Measurements from ENCODE around the gene GNE. TPM values are rescaled to one million over a fixed set of nuclear protein-coding genes. Genes with fewer than 3 reads are reported as not detected.
A peak's percentile ranks its signal among the peaks of the same experiment; 100 is the strongest.
"Not testable (repeated sequence)": the region's sequence is repeated elsewhere in the genome, so short reads cannot be mapped to it uniquely, and the experiment has no call there.

GNE gene
- total RNA-seq: 10 to 100 TPM; 14.9 to 22.3 TPM
- long read RNA-seq, donor 1, full-length matches to known transcripts: 2 of 8 reads
- long read RNA-seq, donor 1, partial matches to known transcripts: 3 of 8 reads
- long read RNA-seq, donor 1, other reads (novel, unspliced or antisense): 3 of 8 reads
- long read RNA-seq, donor 2, partial matches to known transcripts: 0 of 2 reads
- long read RNA-seq, donor 2, other reads (novel, unspliced or antisense): 2 of 2 reads

GRCh38 chr9:36258208-36258995, at the start of gene GNE:
Gene GNE (minus strand): TSS chr9:36258448. CDS start chr9:36249355, 9,093 bp downstream.
- peak; percentile 100 for DNase-seq (ENCODE audit: low spot score)
- intact Hi-C loops (cut with DNase I): no loop called here

DNA sequence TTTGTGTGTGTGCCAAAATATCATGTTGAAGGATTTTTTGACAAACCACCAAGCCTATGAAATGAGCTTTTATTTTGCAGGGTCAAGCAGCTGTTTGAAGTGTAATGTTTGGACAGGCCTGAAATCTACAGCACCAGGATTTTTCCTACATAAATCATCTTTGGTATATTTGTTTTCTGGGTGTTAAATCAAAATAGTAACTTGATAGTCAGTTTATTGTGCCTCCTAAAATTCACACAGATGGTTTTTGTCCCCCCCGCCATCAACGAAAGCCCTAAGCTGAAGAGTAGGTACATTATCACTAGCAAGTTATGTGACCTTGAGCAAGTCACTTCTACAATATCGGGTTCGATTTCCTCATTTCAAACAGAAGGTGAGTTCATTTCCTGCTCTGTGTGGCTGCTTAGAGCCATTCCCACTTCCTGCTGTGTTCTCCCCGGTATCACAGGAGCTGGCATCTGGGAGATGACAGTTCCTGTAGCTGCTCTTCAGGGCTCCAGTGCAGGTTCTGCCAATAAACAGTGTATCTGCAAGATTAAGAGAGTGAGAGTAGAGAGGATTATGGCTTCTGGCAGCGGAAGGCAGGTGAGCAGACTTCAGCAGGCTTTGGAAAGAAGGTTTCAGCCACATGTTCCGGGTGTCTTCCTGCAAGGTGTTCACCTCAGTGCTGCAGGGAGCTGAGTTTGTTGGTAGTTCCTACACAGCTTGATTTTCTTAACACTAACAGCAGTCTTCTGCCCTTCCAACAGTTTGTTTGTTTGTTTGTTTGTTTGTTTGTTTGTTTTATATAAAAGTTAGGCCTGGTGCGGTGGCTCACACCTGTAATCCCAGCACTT, 48.4 kb upstream of the GNE start:
- intact Hi-C loops (cut with DNase I): no loop called here
- no peak for DNase-seq (ENCODE audit: low spot score)

GRCh38 chr9:36304366-36304765, 46.1 kb upstream of the GNE start:
- DNase-seq (ENCODE audit: low spot score); intact Hi-C loops (cut with DNase I): not testable (repeated sequence)

- no peak for DNase-seq (ENCODE audit: low spot score)
- intact Hi-C loops (cut with DNase I): no loop called here
These were observed 43.0 kb upstream of the GNE start for GRCh38 chr9:36301227-36301626.

DNA sequence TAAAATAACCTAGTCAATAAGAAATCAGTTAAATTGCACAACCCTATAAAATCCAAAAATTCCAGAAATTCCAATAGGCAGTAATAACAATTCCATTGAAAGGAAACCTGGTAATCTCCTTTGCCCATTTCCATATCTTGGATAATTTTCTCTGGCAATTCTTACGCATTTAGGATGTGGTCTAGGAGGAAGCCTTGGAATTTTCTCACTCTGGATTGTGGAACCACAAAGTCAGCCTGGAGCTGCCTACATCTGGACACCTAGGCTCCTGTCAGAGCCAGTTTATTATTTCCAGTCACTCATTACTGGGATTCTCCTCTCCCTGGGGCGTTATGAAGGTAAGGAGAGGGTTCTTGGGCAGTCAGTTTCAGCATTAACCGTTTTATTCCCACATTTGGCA, 40.3 kb upstream of the GNE start:
- DNase-seq (ENCODE audit: low spot score): no peak
- intact Hi-C loops (cut with DNase I): no loop called here

GRCh38 chr9:36297798-36298197, 39.5 kb upstream of the GNE start:
- DNase-seq (ENCODE audit: low spot score): no peak
- intact Hi-C loops (cut with DNase I): no loop called here

DNA sequence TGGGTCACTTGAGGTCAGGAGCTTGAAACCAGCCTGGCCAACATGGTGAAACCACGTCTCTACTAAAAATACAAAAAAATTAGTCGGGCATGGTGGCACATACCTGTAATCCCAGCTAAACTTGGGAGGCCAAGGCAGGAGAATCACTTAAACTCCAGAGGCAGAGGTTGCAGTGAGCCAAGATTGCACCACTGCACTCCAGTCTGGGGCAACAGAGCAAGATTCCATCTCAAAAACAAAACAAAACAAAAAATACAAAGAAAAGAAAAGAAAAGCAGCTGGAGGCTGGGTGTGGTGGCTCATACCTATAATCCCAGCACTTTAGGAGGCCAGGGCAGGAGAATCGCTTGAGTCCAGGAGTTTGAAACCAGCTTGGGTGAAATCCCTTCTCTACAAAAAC, 36.7 kb upstream of the GNE start:
- DNase-seq (ENCODE audit: low spot score); intact Hi-C loops (cut with DNase I): not testable (repeated sequence)

- intact Hi-C loops (cut with DNase I): no loop called here
- DNase-seq (ENCODE audit: low spot score): no peak
These were observed 35.7 kb upstream of the GNE start for GRCh38 chr9:36293918-36294317.

- intact Hi-C loops (cut with DNase I): no loop called here
- no peak for DNase-seq (ENCODE audit: low spot score)
These were observed 34.9 kb upstream of the GNE start for GRCh38 chr9:36293171-36293570.

GRCh38 chr9:36292641-36293040, 34.4 kb upstream of the GNE start:
- intact Hi-C loops (cut with DNase I): no loop called here
- DNase-seq (ENCODE audit: low spot score): no peak

DNA sequence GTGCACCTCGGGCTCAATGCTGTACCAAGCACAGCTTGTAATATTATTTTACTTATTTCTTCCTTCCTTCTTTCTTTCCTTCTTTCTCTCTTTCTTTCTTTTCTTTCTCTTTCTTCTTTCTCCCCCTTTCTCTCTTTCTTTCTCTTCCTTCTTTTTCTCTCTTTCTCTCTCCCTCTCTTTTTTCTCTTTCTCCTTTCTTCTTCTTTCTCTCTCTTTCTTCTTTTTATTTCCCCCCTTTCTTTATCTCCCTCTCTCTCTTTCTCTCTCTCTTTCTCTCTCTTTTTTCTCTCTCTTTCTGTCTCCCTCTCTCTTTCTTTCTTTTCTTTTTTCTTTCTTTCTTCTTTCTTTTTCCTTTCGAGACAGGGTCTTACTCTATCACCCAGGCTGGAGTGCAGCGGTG, 32.7 kb upstream of the GNE start:
- intact Hi-C loops (cut with DNase I): no loop called here
- DNase-seq (ENCODE audit: low spot score): no peak

- no peak for DNase-seq (ENCODE audit: low spot score)
- intact Hi-C loops (cut with DNase I): no loop called here
These were observed 31.7 kb upstream of the GNE start for GRCh38 chr9:36289836-36290435.

GRCh38 chr9:36288070-36288469, 29.8 kb upstream of the GNE start:
- intact Hi-C loops (cut with DNase I): no loop called here
- no peak for DNase-seq (ENCODE audit: low spot score)

- intact Hi-C loops (cut with DNase I): no loop called here
- DNase-seq (ENCODE audit: low spot score): no peak
These were observed 28.1 kb upstream of the GNE start for GRCh38 chr9:36286388-36286787.

- intact Hi-C loops (cut with DNase I): no loop called here
These were observed 26.0 kb upstream of the GNE start for GRCh38 chr9:36284226-36284625.

DNA sequence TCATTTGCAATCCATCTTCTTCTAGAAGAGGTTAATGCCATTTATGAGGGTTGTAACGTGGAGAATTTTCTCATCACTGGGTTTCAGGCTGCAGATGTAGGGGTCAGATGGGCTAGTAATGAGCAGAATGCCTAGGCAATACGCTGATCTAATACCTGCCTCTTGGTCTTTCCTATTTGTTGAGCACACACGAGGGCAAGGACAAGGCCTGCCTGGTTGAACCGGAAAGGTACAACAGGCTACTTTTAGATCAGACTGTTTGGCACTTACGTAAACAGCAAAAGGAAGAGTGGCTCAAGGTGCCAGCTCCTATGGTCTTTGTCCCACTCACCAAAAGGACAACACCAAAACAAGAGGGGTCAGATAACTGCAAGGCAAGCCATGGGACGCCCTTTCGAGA, 24.0 kb upstream of the GNE start:
- DNase-seq (ENCODE audit: low spot score): no peak
- intact Hi-C loops (cut with DNase I): no loop called here

More at GRCh38 chr9:36284226-36284625, 26.0 kb upstream of the GNE start:
- no peak for DNase-seq (ENCODE audit: low spot score)

- DNase-seq (ENCODE audit: low spot score): no peak
- intact Hi-C loops (cut with DNase I): no loop called here
These were observed 22.7 kb upstream of the GNE start for GRCh38 chr9:36280989-36281388.

DNA sequence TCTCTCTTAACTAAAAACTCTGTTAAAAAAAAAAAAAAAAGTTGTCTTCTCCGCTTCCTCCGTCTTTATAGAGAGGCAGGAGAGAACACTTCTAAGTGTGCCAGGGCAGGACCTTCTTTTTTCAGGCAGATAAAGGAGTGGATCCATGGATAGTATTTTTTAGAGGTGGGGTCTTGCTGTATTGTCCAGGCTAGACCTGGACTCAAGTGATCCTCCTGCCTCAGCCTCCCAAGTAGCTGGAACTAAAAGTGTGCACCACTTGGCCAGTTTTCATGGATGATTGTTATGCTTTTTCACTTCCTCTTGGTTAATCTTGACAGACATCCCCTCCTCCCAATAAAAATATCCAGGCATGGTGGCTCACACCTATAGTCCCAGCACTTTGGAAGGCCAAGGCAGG, 20.0 kb upstream of the GNE start:
- intact Hi-C loops (cut with DNase I): loop anchor here in 1 of 2 donors (10.0 kb wide), 1 partner anchor 1193 kb away; no protein-coding TSS in a partner anchor
- DNase-seq (ENCODE audit: low spot score): no peak

DNA sequence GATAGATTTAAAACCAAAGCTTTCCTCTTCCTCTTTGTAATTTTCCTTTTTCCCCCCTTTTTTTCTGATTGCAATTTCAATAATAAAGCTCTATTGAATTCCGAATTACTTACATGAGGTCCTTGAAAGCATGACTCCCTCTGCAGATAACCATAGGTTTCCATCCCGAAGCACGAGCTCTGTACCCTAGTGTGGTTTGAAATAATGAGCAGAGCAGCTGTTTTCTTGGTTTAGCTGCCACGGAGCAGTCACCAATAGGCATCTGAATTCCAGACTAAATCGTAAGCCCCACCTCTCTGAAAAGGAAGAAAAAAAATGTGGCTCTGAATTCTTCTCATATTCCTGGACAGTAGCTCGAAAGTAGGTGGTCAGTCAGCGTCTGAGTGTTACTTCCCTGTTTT, 18.5 kb upstream of the GNE start:
- intact Hi-C loops (cut with DNase I): loop anchor here in 1 of 2 donors (10.0 kb wide), 1 partner anchor 1192 kb away; no protein-coding TSS in a partner anchor
- DNase-seq (ENCODE audit: low spot score): no peak

- intact Hi-C loops (cut with DNase I): loop anchor here in 1 of 2 donors (10.0 kb wide), 1 partner anchor 1191 kb away; no protein-coding TSS in a partner anchor
- no peak for DNase-seq (ENCODE audit: low spot score)
These were observed 18.0 kb upstream of the GNE start for GRCh38 chr9:36276254-36276653.

Data from posterior vena cava (tissue), 2 donors.